ENCODE measurements around the gene MTMR3. TPM values are rescaled to one million over a fixed set of nuclear protein-coding genes. Genes with fewer than 3 reads are reported as not detected.

The MTMR3 gene
- total RNA-seq, 6 experiments from 2014 or later, result 14.5 to 19.2 (median 18.2) TPM

- Histone ChIP-seq H3K36me3 (peaks cover 0 to 5% (median 0%) of the 10 kb centered on the region in 4 donors), H3K27me3 (no peaks in the 10 kb centered on the region), H3K9me3 (no peaks in the 10 kb centered on the region), H3K4me1 (peaks cover 0 to 6% (median 0%) of the 10 kb centered on the region in 4 donors), H3K4me3 (no peak overlapping the region), H3K27ac (no peak overlapping the region)
- DNase-seq (no peak), ATAC-seq (peak; percentile 38 to 61 (median 50))
- intact Hi-C loops (cut with DNase I), result no loop called here
- 33% methylated on average over 1 of the region's 1 CpG for WGBS (ENCODE audit: insufficient coverage, low coverage, low lambda C conversion rate, missing lambda C conversion rate)
- TF ChIP-seq POLR2A (IDR thresholded peaks at IDR 0.05), result no peak
- TF ChIP-seq CTCF (IDR thresholded peaks at IDR 0.05), result no peak
These were observed 104.2 kb downstream of the MTMR3 start for GRCh38 chr22:29987137-29987536.

GRCh38 chr22:29988719-29989118, 105.7 kb downstream of the MTMR3 start:
- H3K4me3 ChIP-seq, result no peak overlapping the region
- H3K9me3 ChIP-seq, result no peaks in the 10 kb centered on the region
- no peaks in the 10 kb centered on the region for H3K27me3 ChIP-seq
- peaks cover 0 to 5% (median 0%) of the 10 kb centered on the region in 4 donors for H3K36me3 ChIP-seq
- ATAC-seq (peak in 3 of 4 donors; percentile 30 to 41 (median 31)), DNase-seq (no peak)
- TF ChIP-seq CTCF (IDR thresholded peaks at IDR 0.05), result no peak
- TF ChIP-seq POLR2A (IDR thresholded peaks at IDR 0.05), result no peak
- 35% methylated on average over 2 of the region's 2 CpGs for WGBS (ENCODE audit: insufficient coverage, low coverage, low lambda C conversion rate, missing lambda C conversion rate)
- no peak overlapping the region for H3K27ac ChIP-seq
- intact Hi-C loops (cut with DNase I), result no loop called here
- H3K4me1 ChIP-seq, result peaks cover 0 to 13% (median 0%) of the 10 kb centered on the region in 4 donors

- intact Hi-C loops (cut with DNase I), result no loop called here
- no peak for ATAC-seq
These were observed 106.5 kb downstream of the MTMR3 start for GRCh38 chr22:29989446-29989845.

GRCh38 chr22:29992341-29993275, 109.6 kb downstream of the MTMR3 start:
- Histone ChIP-seq H3K27me3 (no peaks in the 10 kb centered on the region), H3K27ac (no peak overlapping the region), H3K9me3 (no peaks in the 10 kb centered on the region), H3K36me3 (peaks cover 0 to 5% (median 0%) of the 10 kb centered on the region in 4 donors), H3K4me3 (no peak overlapping the region), H3K4me1 (peaks cover 0 to 30% (median 6%) of the 10 kb centered on the region in 4 donors)
- TF ChIP-seq CTCF (IDR thresholded peaks at IDR 0.05), result no peak
- no peak for TF ChIP-seq POLR2A (IDR thresholded peaks at IDR 0.05)
- WGBS (ENCODE audit: insufficient coverage, low coverage, low lambda C conversion rate, missing lambda C conversion rate), result 92% methylated on average over 4 of the region's 6 CpGs
- ATAC-seq (no peak), DNase-seq (no peak)
- intact Hi-C loops (cut with DNase I), result no loop called here

More at GRCh38 chr22:29989446-29989845, 106.5 kb downstream of the MTMR3 start:
- Histone ChIP-seq H3K27ac (no peak overlapping the region), H3K9me3 (no peaks in the 10 kb centered on the region), H3K4me3 (no peak overlapping the region), H3K36me3 (peaks cover 0 to 5% (median 0%) of the 10 kb centered on the region in 4 donors), H3K4me1 (peaks cover 0 to 20% (median 0%) of the 10 kb centered on the region in 4 donors), H3K27me3 (no peaks in the 10 kb centered on the region)
- 76% methylated on average over 4 of the region's 6 CpGs for WGBS (ENCODE audit: insufficient coverage, low coverage, low lambda C conversion rate, missing lambda C conversion rate)
- DNase-seq, result no peak
- TF ChIP-seq POLR2A (IDR thresholded peaks at IDR 0.05) (no peak), CTCF (IDR thresholded peaks at IDR 0.05) (no peak)

Data from right lobe of liver (tissue), 6 donors.